HepG2 (cell line): Measurements from ENCODE around the gene SBNO2. TPM values are rescaled to one million over a fixed set of nuclear protein-coding genes. Genes with fewer than 3 reads are reported as not detected.

Experiments
- ATAC-seq: fragments of 200-7000 bp; cut with Tn5 transposase; 3 replicates; pipeline ENCODE4 v1.9.1; 2020; ENCODE audit warnings: mild to moderate bottlenecking, moderate library complexity
- BruUV-seq: library from RNA; stranded (reverse); fragments of 400-500 nt; replicated peaks from 2 replicates; lab custom pipeline; 2021; lab: Mats Ljungman, UMichigan
- CTCF ChIA-PET: fragments of 300-600 bp; formaldehyde crosslinking; extraction: SDS; loops from one replicate; lab custom pipeline; 2021; ENCODE audit warnings: low total read pairs, inconsistent platforms, low intra/inter-chr PET ratio; lab: Yijun Ruan, JAX
- POLR2A ChIA-PET: fragments of 350-600 bp; sonication (Branson Sonifier 250); formaldehyde crosslinking; loops from one replicate; lab custom pipeline; 2020; ENCODE audit warnings: antibody characterized with exemption, inconsistent platforms; lab: Yijun Ruan, JAX
- DNase-seq: peaks from one replicate; pipeline ENCODE4 v3.0.0-alpha.2; 2015; ENCODE audit warnings: low spot score
- FAIRE-seq: peaks from 3 replicates; lab custom pipeline; 2011; peaks lifted over from hg19 to GRCh38; lab: Jason Lieb, UNC
- H2AFZ ChIP-seq: one replicate; pipeline ENCODE4 v1.6.1; 2011; ENCODE audit warnings: low read length, inconsistent platforms
- H3K27ac ChIP-seq: fragments of 300-600 bp; 3 replicates; pipeline ENCODE4 v1.8.0; 2011; ENCODE audit warnings: mixed run types, mild to moderate bottlenecking, mixed read lengths, low read length, inconsistent platforms; ENCODE audit not compliant: insufficient read depth; ENCODE audit errors: extremely low read length
- H3K27me3 ChIP-seq, 2 experiments: fragments of 200-600 bp in 1 of 2; 2 replicates in 1 of 2; 3 replicates in 1 of 2; pipeline versions ENCODE4 v1.6.0 to v1.8.0; 2011; ENCODE audit warnings: low read length in 2 of 2, mild to moderate bottlenecking in 2 of 2, moderate library complexity in 2 of 2, inconsistent platforms in 1 of 2; ENCODE audit not compliant: insufficient read depth in 2 of 2, control insufficient read depth in 1 of 2
- H3K36me3 ChIP-seq, 2 experiments: fragments of 200-600 bp in 1 of 2; replicated peaks in 1 of 2; 2 replicates in 1 of 2; 3 replicates in 1 of 2; pipeline versions ENCODE4 v1.5.1 to v1.8.0; 2011; ENCODE audit warnings: low read length in 2 of 2, inconsistent platforms in 1 of 2; ENCODE audit not compliant: insufficient read depth in 2 of 2, control insufficient read depth in 1 of 2
- H3K4me1 ChIP-seq: 2 replicates; pipeline ENCODE4 v1.5.1; 2012; ENCODE audit warnings: low read length, inconsistent platforms; ENCODE audit not compliant: insufficient read depth
- H3K4me2 ChIP-seq: 2 replicates; pipeline ENCODE4 v1.6.0; 2011; ENCODE audit warnings: low read depth, low read length, inconsistent platforms
- H3K4me3 ChIP-seq, 3 experiments: fragments of 200-600 bp in 1 of 3; sonication (generic), shearing (Covaris generic) in 1 of 3; replicated peaks in 1 of 3; 2 replicates each; pipeline ENCODE4 v1.5.1; 2011 to 2016; ENCODE audit warnings: low read length in 3 of 3, inconsistent platforms in 2 of 3, low read depth in 2 of 3, mild to moderate bottlenecking in 2 of 3, control low read depth in 1 of 3, mixed read lengths in 1 of 3; ENCODE audit not compliant: insufficient read depth in 1 of 3
- H3K79me2 ChIP-seq: one replicate; pipeline ENCODE4 v1.6.1; 2011; ENCODE audit warnings: low read length, inconsistent platforms; ENCODE audit not compliant: insufficient read depth
- H3K9ac ChIP-seq: 2 replicates; pipeline ENCODE4 v1.6.0; 2011; ENCODE audit warnings: mild to moderate bottlenecking, low read depth, low read length, inconsistent platforms; ENCODE audit not compliant: insufficient read depth
- H3K9me3 ChIP-seq: 2 replicates; pipeline ENCODE4 v1.5.1; 2012; ENCODE audit warnings: mild to moderate bottlenecking, low read length
- H4K20me1 ChIP-seq: 2 replicates; pipeline ENCODE4 v1.6.0; 2011; ENCODE audit warnings: inconsistent platforms, mild to moderate bottlenecking, low read length, moderate library complexity; ENCODE audit not compliant: insufficient read depth
- HNRNPL ChIP-seq: fragments of 200-400 bp; formaldehyde crosslinking; IDR thresholded peaks from 2 replicates; pipeline ENCODE4 v1.6.1; 2017; ENCODE audit warnings: mild to moderate bottlenecking, low read depth, low read length
- ZBTB33 ChIP-seq: sonication (generic); formaldehyde crosslinking; IDR thresholded peaks from 2 replicates; pipeline ENCODE4 v1.4.0; 2020; ENCODE audit warnings: missing genetic modification reagents
- ZBTB38 ChIP-seq: sonication (generic); formaldehyde crosslinking; IDR thresholded peaks from 2 replicates; pipeline ENCODE4 v1.5.1; 2020; ENCODE audit warnings: mild to moderate bottlenecking, missing genetic modification reagents
- ZNF546 ChIP-seq: sonication (generic); formaldehyde crosslinking; conservative IDR thresholded peaks from 2 replicates; pipeline ENCODE4 v1.8.1; 2023; ENCODE audit warnings: mild to moderate bottlenecking, missing genetic modification reagents
- WGBS: methylation state at CpG from one replicate; pipeline ENCODE4 v1.1.6; 2017; ENCODE audit warnings: low lambda C conversion rate; 5-methylcytosine and 5-hydroxymethylcytosine counted together
- in situ Hi-C: cut with HindIII; loops from 2 replicates; pipeline ENCODE4 v1.10.0; 2017; ENCODE audit warnings: low pct_unique_long_range_greater_than_20kb; ENCODE audit not compliant: extremely low pct_ligation_motif_present
- intact Hi-C: fragments of 100-400 bp; cut with micrococcal nuclease; formaldehyde crosslinking; loops from one replicate; pipeline ENCODE4 v1.10.0; 2022; ENCODE audit not compliant: unreplicated experiment
- polyA plus RNA-seq, 8 experiments: library from polyadenylated mRNA; depleted of rRNA in 3 of 8; stranded (reverse) in 7 of 8; unstranded in 1 of 8; fragments of >200 nt; fragmentation: Illumina TruSeq in 4 of 8; extraction: Trizol in 4 of 8; gene quantifications; 2 replicates each; pipeline versions ENCODE4 v1.2.1 to v1.2.3, GENCODE V29; 2011 to 2016; ENCODE audit warnings: low read depth in 4 of 8, missing spikeins in 1 of 8, mixed read lengths in 1 of 8; ENCODE audit not compliant: insufficient read depth in 1 of 8
- total RNA-seq, 5 experiments: library from RNA; depleted of rRNA; stranded (reverse); fragments of >200 nt; fragmentation: Illumina TruSeq; extraction: Trizol; gene quantifications; 2 replicates each; pipeline ENCODE4 v1.2.3, GENCODE V29; 2016; ENCODE audit warnings: low read depth in 1 of 5

SBNO2 gene
- total and polyA plus RNA-seq, 2 of the 13 experiments (the other 11 are each of a cell fraction or from before 2014, with no cell fraction given) = 8.6 to 10.4 TPM

- 93% methylated on average over 20 of the region's 50 CpGs for WGBS
- ATAC-seq (no peak; the same call in 2 of the 3 replicates), FAIRE-seq (no peak), DNase-seq (no peak)
- Histone ChIP-seq H4K20me1 (no peaks in the 10 kb centered on the region), H3K9ac (no peak overlapping the region), H3K9me3 (no peaks in the 10 kb centered on the region), H3K27me3 (no peaks in the 10 kb centered on the region), H3K27ac (no peak overlapping the region), H3K4me3 (no peak overlapping the region), H3K4me1 (peaks cover 21% of the 10 kb centered on the region), H2AFZ (no peak overlapping the region), H3K36me3 (peaks cover 0 to 7% of the 10 kb centered on the region in 2 experiments; a peak in 4 of 5 replicates), H3K79me2 (no peaks in the 10 kb centered on the region), H3K4me2 (no peak overlapping the region)
- BruUV-seq = no TSS peak
- in situ Hi-C loops (no loop called here), intact Hi-C loops (no loop called here)
- TF ChIP-seq ZNF546 (CRISPR knock-in tag) (no peak), HNRNPL (0 out of 2 replicates have a peak, but pooled peaks have one; percentile 36)
- ChIA-PET POLR2A (interaction anchor here (1.3 kb wide), 1 partner anchor 17 kb away, joined by 5 read pairs; no protein-coding TSS in a partner anchor), CTCF (no interaction called here)
Observed at GRCh38 chr19:1080360-1081161, 93.5 kb downstream of the SBNO2 start.

GRCh38 chr19:1079566-1080111 lies 94.4 kb downstream of the SBNO2 start:
- Histone ChIP-seq H3K4me2 (no peak overlapping the region), H3K4me1 (peaks cover 29% of the 10 kb centered on the region), H3K9ac (no peak overlapping the region), H3K27me3 (no peaks in the 10 kb centered on the region), H2AFZ (no peak overlapping the region), H3K27ac (no peak overlapping the region), H3K4me3 (no peak overlapping the region), H4K20me1 (peaks cover 3% of the 10 kb centered on the region; the same call in 1 of the 2 replicates), H3K9me3 (no peaks in the 10 kb centered on the region), H3K36me3 (peaks cover 0 to 7% of the 10 kb centered on the region in 2 experiments; a peak in 4 of 5 replicates), H3K79me2 (no peaks in the 10 kb centered on the region)
- ChIA-PET CTCF (no interaction called here), POLR2A (no interaction called here)
- TF ChIP-seq ZBTB33 (CRISPR knock-in tag) (peak; percentile 45; the same call in 1 of the 2 replicates), ZBTB38 (CRISPR knock-in tag) (no peak)
- no peak for FAIRE-seq
- in situ Hi-C loops = no loop called here
- intact Hi-C loops = no loop called here
- WGBS = 95% methylated on average over 39 of the region's 45 CpGs
- no peak for ATAC-seq
- BruUV-seq = no TSS peak
- DNase-seq = no peak
